Measurements from ENCODE around the gene FAAP20.

Gene FAAP20

DNA sequence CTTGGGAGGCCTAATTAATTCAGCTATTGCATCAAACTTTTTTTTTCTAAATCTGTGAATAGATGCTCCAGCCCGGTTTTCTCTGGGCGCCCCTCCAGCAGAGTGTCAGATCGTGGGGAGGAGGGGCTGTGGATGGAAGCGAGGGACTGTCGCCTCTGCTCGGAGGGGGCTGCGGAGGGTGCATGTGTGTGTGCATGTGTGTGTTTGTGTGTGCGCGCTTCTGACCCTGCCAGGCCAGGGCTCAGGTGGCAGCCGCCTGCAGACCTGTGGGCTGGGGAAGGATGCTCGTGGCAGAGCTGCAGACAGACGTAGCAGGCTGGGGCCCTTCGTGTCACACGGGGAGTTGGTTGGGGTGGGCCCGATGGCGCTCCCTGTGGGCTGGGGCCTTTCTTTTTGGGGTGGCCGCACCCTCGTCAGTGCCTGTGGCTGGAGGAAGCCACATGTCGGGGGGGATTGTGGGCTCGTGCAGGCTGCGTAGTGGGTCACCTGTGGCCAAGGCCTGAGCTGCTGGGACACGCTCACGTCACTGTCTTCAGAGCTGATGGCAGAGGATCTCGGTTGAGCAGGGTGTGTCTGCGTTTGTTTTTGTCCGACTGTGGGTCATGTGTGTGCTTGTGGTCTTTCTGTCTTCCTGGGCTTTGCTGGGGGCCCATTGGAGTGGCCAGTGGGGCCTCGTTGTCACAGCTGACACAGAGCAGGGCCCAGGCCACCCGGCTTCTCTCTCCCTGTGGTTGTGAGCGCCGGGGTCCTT lies 36.4 kb upstream of the FAAP20 start:
- no peak for DNase-seq (ENCODE audit: low read depth, low spot score)

DNA sequence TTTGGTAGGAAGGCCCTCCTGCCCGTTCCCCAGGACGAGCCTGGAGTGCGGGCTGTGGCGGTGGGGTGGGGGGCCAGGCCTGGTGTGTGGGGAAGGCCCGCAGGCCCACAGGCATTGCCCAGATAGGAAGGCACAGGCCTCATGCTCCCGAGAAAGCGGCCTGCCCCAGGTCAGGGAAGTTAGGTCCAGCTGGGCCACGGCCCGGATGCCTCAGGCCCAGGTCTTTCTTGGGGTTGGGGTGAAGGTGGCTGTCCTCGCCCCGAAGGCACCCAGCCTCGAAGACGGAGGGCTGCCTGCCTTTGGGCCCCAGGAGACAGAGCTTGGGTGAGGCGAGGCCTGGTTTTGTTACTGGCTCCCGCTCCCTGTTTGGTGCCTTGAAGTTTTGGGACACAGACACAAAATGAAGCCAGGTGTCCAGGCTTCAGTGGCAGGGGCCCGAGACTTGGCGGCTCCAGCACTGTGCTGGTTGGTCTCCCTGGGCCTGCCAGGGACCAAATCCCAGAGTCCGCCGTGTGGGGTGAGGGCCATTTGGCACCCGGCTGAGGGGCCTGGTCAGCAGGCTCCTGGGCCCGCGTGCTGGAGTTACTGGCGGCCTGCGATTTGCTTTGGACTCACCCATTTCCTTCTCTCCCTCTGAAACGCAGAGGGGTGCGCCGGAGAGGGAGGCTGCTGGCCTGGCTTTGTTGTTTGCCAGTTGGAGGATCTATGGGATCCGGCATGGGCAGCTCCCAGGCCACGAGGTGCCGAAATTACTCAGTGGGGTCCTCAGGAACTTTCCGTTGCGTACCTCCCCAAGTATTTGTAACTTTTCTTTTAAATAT lies 35.5 kb upstream of the FAAP20 start:
- no peak for DNase-seq (ENCODE audit: low read depth, low spot score)

DNA sequence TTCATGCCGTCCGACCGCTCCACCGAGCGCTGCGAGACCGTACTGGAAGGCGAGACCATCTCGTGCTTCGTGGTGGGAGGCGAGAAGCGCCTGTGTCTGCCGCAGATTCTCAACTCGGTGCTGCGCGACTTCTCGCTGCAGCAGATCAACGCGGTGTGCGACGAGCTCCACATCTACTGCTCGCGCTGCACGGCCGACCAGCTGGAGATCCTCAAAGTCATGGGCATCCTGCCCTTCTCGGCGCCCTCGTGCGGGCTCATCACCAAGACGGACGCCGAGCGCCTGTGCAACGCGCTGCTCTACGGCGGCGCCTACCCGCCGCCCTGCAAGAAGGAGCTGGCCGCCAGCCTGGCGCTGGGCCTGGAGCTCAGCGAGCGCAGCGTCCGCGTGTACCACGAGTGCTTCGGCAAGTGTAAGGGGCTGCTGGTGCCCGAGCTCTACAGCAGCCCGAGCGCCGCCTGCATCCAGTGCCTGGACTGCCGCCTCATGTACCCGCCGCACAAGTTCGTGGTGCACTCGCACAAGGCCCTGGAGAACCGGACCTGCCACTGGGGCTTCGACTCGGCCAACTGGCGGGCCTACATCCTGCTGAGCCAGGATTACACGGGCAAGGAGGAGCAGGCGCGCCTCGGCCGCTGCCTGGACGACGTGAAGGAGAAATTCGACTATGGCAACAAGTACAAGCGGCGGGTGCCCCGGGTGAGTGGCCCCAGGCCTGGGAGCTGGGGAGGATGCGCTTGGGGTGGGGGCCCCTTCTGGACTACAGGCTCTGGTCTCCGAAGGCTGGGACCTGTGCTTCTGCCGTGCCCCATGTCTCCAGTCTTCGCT lies 34.7 kb upstream of the FAAP20 start:
- DNase-seq (ENCODE audit: low read depth, low spot score): no peak

DNA sequence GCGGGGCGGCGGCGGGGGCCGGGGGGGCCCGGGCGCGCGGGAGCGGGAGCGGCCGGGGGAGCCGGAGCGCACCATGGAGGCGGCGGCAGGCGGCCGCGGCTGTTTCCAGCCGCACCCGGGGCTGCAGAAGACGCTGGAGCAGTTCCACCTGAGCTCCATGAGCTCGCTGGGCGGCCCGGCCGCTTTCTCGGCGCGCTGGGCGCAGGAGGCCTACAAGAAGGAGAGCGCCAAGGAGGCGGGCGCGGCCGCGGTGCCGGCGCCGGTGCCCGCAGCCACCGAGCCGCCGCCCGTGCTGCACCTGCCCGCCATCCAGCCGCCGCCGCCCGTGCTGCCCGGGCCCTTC lies 34.1 kb upstream of the FAAP20 start:
- DNase-seq (ENCODE audit: low read depth, low spot score): no peak

DNA sequence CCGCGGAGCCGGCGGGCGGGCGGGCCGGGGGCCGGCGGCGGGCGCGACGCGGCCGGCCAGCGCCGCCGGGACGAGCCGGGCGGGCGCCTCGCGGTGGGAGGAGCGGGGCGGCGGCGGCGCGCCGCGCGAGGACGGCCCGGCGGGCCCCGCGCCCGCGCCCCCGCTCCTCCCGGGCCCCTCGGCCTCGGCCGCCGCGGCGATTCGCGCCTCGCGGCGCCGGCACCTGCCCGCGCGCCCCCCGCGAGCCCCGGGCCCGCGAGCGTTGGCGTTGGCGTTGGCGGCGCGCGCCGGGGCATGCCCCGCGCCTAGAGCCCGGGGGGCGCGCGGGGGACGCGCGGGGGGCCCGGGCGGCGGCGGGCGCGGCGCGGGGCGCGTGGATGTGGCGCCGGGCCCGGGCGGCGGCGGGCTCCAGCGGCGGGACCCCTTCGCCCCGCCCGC lies 33.6 kb upstream of the FAAP20 start, which contains the start of gene SKI:
Gene SKI, plus strand, starts transcription at position 163 of the 438 bp plus-strand sequence. CDS start 448 bp downstream, outside the sequence.
- no peak for DNase-seq (ENCODE audit: low read depth, low spot score)

DNA sequence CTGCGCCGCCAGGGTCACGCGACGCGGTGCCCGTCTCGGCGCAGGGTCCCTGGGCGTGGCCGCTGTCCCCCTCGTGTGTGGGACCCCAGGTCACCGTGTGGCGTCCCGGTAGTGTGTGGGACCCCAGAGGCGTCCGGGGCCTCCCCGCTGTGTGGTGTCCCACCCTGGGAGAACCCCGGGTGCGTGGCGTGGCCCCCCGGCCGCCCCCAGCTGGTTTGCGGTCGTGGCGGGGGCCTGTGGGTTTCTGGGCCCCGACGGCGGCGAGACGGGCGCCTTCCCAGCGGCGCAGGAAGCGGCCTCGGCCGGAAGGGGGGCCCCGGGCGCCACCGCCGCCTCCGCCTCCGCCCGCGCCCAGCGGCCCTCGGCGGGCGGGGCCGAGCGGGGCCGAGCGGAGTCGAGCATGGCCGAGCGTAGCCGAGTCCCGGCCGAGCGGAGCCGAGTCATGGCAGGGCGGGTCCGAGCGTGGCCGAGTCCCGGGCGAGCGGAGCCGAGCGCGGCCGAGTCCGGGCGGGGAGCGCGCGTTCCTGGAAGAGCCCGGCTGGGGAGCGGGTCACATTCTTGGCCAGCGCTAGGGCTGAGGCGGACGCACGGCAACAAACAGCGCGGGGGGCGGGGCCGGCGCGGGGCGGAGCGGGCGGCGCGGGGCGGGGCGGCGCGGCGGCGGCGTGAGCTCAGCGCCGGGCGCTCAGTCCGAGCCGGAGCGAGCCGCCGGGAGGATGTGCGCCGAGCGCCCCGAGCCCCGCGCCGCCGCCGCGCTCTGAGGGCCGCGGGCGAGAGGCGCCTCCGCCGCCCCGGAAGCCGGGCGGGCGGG lies 33.0 kb upstream of the FAAP20 start:
- peak; percentile 84 for DNase-seq (ENCODE audit: low read depth, low spot score)

DNA sequence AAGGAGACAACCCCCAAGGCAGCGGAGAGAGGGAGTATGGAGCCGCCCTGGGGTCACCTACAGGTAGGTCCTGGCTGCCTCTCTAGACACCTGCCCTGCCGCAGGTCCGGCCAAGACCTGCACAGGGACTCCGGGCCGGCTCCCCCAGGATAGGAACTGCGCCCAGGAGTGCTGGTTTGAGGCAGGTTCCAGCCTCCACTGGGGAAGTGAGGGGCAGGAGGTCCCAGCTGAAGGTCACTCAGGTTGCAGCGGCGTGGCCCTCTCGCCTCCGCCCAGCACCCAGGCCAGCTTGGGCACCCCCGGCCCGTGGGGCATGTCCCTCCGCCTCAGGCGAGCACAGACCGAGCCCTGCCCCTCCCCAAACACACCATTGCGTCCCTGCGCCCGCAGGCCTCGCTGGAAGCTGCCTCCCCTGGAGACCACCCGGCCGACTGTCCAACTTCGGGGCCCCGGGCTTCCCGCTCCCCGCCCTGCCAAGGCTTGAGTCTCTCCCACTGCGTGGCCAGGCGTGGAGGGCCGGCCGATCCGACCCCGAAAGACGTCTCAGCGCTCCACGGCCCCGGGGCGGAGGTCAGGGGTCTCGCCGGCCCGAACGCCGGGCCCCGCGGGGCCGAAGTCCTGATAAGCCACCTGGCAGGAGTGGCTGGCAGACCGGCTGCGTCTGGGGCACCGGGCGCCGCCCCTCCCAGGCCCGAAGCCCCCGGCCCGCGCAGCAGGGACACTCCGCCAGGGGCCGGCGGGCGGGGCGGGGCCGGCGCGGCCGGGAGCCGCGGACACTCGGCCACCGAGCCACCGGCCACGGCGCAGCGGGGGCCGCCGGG lies 32.2 kb upstream of the FAAP20 start:
- no peak for DNase-seq (ENCODE audit: low read depth, low spot score)

DNA sequence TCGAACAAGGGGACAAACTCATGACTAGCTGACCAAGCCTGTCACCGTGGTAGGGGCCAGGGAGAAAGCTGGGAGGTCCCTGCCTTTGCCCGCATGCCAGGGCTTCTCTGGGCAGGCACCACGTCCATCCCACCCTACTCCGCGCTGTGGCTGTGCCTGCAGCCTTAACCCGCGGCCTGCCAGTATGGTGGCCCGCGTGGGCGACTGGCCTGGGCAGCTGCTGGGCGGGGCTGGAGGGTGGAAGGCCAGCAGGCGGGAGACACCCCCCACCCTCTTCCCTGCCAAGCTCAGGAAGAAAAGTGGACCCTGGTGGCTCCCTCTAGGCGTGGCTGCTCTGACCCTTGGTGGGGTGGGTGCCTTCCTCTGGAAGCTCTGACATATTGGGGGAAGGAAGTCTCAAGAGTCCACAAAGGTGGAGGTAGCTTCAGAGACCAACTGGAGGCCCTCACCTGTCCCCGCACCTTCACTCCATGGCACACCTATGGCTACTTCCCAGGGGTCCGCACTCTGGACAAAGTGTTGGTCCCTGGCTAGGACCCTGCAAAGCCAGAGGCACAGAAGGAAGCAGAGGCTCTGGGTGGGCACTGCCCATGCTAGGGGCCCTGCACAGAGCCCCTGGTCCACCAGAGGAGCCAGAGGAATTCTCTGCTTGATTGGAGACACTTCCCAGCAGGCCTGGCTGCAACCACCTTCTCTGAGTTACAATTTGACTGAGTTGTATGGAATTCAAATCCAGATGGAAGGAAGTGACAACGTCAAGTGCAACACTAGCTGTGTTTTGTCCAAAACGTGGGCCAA lies 30.3 kb upstream of the FAAP20 start:
- DNase-seq (ENCODE audit: low read depth, low spot score): no peak

DNA sequence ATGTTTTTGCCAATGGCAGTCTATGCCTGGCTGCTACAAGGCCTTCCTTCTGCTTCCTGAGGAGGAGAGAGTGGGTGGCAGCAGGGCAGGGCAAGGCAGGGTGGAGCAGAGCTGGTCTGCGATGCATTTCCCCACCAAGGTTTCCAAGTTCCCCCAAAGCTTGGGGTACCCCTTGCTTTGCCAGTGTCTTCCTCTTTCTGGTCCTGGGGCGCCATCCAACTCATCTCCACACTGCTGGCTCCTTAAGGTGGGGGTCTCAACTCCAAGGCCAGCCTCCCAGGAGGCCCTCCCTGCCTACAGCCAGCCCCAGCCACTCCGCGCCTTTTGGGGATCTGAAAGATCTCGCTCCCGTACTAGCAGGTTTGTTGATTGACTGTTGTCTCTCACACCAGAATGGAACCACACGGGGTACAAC lies 29.6 kb upstream of the FAAP20 start:
- DNase-seq (ENCODE audit: low read depth, low spot score): no peak

DNA sequence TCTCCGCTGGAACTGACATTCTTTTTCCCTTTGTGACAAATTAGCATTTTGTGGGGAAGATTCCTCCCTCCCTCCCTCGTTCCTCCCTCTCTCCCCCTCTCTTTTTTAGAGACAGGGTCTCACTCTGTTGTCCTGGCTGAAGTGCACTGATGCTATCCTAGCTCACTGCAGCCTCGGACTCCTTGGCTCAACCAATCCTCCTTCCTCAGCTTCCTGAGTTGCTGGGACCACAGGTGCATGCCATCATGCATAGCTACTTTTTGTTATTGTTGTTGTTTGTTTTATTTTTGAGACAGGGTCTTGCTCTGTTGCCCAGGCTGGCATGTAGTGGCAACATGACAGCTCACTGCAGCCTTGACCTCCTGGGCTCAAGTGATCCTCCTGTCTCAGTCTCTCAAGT lies 26.7 kb upstream of the FAAP20 start:
- DNase-seq (ENCODE audit: low read depth, low spot score): no peak

DNA sequence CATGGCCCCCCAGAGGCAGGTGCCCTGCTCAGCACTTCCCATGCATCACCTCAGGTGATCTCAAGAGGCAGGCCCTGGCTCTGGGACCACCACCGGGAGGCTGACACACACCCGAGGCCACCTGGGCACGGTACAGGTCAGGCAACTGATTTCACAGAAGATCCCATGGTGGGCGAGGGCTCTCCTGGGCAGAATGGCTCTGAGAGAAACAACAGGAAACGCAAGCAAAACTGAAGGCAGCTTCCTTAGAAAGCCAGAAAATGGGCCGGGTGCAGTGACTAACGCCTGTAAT lies 22.1 kb upstream of the FAAP20 start:
- DNase-seq (ENCODE audit: low read depth, low spot score): no peak

DNA sequence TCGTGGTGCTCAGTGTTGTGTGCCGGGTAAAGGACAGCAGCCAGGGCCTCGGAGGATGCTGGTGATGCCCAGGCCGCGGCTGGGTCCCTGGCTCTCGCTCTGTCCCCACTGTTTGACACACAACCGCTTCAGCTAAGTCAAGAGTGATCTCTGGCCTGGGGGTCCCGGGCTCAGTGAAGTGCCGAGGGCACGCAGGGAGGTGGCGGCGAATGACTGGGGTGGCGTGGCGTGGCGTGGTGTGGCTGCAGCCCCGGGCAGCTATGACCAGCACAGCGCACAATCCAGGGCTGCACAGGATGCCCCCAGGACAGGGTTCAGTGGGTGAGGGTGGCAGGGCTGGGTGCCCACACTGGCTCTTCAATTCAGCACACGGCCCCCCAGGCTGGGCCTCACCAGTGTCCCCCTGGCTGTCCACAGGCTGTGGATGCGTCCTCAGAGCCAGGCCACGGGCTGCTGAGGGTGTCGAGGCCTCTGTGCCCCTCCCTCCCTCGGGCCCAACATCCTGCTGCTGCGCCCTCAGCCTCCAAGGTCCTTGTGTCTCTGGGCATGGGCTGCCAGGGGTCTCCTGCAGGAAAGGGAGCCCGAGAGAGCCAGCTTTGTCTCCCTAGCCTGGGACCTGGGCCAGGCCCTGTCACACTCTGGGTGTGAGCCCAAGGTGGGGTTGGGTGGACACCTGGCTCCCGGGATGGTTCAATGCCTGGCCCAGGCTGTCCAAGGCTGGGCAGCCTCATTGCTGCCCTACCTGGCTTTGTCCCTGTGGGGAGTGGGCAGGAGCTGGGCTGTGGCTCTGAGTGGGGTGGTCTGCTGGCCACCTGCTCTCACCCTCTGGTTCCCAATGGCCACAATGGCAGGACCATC lies 21.6 kb upstream of the FAAP20 start:
- no peak for DNase-seq (ENCODE audit: low read depth, low spot score)

DNA sequence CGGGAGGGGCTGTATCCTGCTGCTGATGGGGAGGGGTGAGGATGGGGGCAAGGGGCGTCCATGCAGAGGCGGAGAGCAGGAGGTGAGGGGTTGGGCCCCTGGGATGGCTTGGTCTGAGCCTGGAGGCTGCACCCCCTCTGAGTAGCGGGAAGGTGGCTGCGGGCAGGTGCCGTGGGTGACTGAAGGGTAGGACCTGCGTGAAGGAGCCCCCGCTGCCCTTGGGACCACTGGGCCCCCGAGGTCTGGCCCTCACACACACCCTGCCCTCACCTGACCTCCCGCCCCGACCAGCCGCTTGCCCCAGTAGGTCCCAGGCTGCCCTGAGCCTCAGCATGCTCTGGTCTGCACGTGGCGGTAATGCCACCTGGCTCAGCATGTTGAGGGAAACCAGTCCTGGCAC lies 20.8 kb upstream of the FAAP20 start:
- DNase-seq (ENCODE audit: low read depth, low spot score): no peak

DNA sequence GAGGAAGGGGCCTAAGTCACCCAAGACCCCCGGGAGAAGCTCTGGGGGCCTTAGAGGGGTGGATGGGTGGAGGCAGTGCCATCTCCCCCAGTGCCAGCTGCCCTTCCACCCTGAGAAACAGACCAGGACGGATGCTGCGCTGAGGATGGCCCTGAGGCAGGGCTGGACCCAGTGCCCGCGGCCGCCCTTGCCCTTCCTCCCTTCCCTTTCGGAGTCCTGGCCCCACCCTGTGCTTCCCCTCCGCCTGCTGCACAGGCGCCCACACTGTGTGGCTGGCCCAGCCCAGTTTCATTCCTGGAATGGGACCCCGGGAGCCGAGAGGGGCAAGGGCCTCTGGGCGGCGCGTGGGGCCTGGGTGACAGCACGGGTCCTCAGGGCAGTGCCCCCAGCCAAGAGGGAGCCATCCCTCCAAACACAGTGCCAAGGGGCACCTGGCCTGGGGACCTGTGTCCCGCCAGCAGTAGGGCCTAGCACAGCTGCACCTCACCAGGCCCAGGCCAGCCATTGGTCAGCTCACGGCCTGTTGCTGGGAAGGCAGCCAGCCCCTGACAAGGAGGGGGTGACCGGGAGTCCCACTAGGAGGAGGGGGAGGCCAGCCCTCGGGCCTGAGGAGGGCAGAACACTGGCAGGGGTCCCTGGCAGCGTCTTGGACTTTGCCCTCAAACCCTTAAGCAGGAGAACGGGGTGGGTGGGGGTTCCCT lies 20.1 kb upstream of the FAAP20 start:
- DNase-seq (ENCODE audit: low read depth, low spot score): no peak

DNA sequence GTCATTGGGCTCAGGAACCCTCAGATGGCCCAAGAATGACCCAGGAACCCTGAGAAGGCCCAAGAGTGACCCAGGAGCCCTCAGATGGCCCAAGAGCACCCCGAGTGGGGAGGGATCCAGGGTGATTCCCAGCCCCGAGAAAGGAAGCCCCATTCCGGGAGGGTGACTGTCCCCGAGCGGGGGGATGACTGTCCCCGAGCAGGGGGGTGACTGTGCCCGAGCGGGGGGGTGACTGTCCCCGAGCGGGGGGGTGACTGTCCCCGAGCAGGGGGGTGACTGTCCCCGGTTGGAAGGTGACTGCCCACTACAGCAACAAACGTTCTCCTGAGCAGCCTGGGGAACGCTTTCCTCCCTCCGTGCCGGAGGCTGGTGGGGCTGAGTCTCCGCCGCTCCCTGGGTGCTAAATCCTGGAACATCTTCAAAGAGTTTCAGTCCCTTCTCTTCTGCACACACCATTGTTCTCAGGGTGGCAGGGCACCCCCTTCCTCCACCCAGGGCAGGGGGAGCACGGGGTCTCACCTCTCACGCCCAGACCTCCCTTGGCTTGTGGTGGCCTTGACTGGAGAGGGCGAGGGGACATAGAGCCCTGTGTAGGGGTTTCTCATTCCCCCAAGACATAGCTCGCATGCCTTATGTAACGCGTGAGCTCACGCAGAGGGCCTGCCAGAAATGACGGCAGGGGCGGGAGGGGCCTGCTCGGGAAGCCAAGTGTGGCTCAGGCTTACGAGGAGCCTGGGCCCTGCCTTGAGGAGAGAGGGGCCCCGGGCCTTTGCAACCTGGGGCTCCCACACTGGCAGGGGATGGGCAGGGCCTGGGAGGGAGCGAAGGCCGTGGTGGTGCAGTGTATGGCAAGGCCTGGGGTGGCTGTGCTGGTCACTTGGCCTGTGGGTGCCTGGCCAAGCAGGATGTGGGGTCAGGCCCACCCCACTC lies 19.3 kb upstream of the FAAP20 start:
- DNase-seq (ENCODE audit: low read depth, low spot score): no peak

DNA sequence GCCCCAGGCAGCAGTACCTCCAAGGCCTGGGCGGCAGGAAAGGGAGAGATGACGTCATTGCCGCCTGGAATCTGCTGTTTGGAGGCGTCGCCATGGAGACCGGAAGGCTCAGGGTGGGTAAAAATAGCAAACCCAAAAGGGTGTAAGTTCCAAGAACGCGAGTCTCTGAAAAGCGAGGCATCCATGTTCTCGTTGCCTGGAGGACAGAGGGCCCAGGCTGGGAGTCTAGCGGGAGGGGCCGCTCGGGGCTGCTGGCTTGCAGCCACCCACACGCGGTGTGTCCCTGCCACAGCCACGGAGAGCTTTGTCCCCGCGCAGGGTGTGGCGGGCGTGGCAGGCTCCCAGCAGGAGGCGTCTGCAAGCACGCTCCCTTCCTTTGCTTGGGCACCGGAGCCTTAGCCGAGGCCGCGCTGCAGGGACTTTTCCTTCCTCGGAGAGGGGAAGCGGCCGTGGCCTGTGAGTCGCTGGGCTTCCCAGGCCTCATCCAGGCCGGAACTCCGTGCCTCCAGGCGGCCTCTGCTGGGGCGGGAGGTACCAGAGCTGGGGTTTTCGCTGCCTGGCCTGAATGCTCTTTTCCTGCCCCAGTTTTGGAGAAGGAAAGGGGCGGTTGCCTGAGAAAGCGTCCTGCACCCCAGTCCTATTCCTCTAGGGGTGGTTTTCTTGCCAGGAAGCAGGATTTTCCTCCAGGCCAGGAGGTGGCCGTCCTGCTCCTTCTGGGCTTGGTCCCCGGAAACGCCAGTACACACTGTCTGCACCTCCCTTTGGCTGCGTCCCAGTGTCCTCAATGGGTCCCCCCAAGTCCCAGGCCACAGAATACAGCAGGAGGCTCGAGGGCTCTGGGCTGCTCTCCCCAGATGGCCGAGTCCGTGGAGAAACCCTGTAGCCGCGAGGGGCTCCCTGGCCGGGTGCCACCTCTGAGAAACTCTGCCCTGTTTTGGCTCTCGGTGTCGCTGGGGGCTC lies 18.2 kb upstream of the FAAP20 start:
- no peak for DNase-seq (ENCODE audit: low read depth, low spot score)
